Hematopoietic multipotent progenitor cell treated with erythropoietin and hydrocortisone succinate and interleukin-3 and kit ligand, for 4 days (in vitro differentiated cells): ENCODE measurements around the gene HADH.
"Not testable (repeated sequence)": the region's sequence is repeated elsewhere in the genome, so short reads cannot be mapped to it uniquely, and the experiment has no call there.

Source experiments
- DNase-seq: peaks from one replicate; pipeline ENCODE4 v3.0.0-alpha.2; 2015

HADH gene

GRCh38 chr4:108031427-108032083, 41.9 kb downstream of the HADH start:
- DNase-seq, result no peak

DNA sequence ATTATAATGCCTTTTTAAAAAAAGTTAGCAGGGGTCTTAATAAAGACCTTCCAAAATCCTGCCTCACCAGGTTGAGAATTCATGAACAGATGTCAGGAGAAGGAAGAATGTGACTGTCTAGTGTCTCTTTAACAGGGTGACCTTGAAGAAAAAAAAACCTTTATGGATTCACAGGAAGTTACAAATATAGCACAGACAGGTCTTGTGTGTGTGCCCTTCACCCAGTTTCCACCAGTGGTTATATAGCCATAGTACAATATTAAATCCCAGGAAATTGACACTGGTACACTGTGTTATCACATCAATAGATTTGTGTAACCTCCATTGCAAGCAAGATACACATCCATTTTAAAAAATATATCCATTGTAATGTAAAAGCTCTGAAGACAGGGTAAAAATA, 43.7 kb downstream of the HADH start:
- DNase-seq, result no peak

DNA sequence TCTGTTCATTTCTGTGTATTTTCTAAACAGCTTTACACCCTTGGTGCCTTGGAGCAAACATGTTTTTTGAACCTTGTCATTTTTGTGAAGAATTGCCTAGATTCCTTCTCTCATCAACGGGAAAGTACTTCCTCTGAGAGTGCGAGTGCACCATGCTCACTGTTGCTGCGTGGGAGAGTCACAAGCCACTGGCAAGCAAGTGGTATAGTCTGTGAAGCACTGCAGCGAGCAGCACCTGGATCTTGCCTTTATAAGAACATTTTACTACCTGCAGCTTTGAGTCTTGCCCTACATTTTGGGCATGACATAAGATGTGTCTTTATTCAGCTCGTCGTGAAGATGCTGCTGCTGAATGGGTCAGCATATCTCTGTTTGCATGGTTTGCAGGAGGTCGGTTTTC, 44.9 kb downstream of the HADH start:
- DNase-seq, result no peak

DNA sequence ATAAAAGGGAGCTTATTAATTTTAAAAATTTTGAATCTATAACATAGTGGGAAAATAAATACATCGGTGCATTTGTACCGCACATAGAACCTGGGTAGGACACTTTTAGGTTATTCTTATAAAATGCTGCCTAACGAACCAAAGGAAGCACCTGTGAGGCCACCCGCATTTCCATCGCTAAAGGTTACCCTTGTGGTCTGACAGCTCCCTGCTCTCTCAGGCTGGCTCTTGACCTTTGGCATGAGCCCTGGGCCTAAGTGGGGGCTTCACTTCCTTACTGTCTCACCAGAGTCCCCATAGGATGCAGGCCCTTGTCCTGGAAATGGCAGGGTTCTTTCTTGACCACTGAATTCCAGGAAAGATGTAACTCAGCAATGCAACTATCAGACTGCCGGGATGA, 46.0 kb downstream of the HADH start:
- no peak for DNase-seq

GRCh38 chr4:108036213-108036612, 46.5 kb downstream of the HADH start:
- DNase-seq, result no peak

DNA sequence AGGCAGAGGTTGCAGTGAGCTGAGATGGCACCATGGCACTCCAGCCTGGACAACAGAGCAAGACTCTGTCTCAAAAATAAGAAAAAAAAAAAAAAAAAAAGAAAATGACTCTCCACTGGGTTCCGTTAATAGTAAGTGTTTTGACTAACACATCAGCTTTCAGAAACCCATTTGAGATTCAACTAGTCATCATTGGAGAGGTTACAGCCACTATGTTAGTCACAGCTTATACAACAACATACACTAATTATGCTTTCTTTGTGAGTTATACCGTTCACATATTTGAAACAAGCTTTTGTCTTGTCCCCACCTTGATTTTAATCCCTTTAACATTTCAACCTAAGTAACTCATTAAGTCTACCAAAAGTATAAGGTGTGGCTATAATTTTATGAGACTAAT, 48.2 kb downstream of the HADH start:
- DNase-seq, result no peak

- DNase-seq, result peak; percentile 15
Observed at GRCh38 chr4:108042927-108043326, 53.2 kb downstream of the HADH start.

DNA sequence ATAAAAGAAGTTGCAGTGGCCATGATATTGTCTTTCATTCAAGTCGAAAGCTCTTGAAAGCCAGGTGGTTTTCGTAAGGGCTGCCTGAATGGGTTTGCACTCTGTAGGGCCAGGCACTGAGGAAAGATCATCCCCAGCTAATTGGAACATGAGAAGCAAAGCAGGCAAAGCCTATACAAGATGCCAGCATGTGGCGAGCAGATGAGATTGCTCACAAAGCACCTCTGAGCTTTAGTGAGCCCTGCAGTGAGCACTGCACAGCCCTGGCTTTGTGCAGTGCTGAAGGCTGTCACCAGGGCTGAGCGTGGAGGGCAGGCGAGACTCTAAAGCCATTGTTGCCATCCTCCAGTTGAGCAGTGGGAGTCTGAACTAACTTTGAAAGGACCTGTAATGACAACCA, 53.8 kb downstream of the HADH start:
- DNase-seq, result no peak

DNA sequence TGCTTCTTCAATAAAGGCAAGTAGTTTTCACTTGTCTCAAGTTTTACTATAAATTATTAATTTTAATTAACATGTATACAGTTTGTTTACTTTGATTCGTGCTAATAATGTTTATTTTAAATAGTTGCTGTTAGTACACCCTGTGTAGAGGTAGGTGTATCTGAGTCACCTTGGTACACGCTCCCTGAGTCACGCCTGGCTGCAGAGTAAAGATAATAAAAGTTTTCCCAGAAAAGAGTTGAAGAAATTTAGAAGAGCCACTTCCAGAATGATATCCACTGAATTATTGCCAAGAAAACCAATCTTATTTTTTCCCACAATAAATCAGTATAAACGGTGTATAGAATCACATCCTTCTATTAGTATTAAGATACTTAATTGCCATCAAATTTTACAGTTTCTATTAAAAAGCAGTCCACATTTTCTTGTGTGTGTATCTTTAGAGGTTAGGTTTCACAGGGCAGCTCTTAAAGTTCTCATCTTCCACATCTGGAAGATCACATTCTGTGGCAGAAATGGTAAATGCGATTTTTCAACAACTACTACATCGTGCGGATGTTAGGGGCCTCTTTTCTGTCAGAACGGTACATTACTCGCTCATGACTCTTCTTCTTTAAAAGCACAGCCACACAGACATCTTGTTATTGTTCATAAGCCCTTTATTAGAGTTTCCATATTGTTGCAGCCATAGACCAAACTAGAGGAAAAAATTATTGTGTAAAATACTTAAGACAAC, 55.4 kb downstream of the HADH start:
- DNase-seq, result no peak

- no peak for DNase-seq
Observed at GRCh38 chr4:108045687-108046024, 56.0 kb downstream of the HADH start.

GRCh38 chr4:108047199-108047598, 57.5 kb downstream of the HADH start:
- no peak for DNase-seq

- DNase-seq, result no peak
Observed at GRCh38 chr4:108048157-108048556, 58.5 kb downstream of the HADH start.

DNA sequence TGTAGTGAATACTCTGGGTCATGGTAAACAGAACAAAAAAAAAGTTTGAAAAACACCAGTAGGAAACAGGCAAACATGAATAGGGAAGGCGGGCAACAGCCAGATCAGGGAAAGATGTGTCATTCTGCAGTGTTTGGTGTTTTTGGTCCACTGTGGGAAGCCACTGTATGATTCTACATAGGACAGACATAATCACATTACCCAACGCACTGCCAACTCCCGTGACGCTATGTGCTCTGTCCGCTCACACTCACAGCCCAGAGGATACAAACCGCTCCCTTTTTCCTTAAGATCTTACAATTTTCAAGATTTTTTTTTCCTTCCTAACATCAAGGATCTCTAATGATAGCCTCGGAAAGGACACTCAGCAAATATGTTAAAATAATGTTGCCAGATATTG, 59.3 kb downstream of the HADH start:
- no peak for DNase-seq

- no peak for DNase-seq
Observed at GRCh38 chr4:108049406-108049805, 59.7 kb downstream of the HADH start.

GRCh38 chr4:108050166-108051111, 60.8 kb downstream of the HADH start:
- not testable (repeated sequence) for DNase-seq

DNA sequence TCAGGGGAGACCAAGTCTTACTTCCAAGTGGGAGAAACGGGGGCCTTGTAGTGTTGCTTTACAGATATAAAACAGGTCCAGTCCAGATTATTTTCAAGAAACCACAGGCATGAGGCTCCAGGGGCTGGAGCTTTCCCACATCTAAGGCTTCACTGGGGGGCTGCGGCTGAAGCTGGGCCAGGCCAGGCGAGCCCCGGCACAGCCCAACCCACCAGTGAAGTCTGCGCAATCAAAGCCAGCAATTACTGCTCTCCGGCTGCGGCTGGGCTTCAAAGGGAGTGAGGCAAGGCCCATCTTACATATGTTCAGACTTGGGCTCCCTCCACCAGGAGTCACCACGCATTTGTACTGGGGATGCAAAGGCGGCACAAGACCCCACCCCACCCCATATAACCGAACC, 61.7 kb downstream of the HADH start:
- DNase-seq, result no peak

DNA sequence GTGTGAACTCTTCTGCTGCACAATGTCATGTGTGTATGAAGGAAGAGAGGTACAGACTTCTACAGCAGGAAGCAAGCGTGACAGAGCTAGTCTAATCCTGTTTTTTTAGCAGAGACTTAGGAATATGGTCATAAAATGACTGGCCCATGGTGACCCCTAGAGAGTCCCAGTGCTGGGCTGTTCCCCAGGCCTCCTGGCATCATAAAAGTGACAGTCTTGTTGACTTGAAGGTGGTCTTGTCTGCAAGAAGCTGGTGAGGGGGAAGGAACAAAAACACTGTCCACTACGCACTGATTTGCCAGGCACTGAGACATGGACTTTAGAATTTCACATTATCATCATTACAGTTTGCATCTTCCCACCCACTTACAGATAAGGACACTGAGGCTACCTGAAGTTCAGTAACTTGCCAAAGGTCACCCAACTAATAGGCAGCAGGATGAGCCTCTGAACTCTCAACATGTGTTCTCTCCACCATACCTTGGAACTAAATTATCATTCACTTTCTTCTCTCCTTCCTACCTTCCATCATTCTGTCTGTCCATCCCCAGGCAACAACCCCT, 63.0 kb downstream of the HADH start:
- DNase-seq, result no peak

GRCh38 chr4:108053251-108053711, 63.6 kb downstream of the HADH start:
- no peak for DNase-seq

DNA sequence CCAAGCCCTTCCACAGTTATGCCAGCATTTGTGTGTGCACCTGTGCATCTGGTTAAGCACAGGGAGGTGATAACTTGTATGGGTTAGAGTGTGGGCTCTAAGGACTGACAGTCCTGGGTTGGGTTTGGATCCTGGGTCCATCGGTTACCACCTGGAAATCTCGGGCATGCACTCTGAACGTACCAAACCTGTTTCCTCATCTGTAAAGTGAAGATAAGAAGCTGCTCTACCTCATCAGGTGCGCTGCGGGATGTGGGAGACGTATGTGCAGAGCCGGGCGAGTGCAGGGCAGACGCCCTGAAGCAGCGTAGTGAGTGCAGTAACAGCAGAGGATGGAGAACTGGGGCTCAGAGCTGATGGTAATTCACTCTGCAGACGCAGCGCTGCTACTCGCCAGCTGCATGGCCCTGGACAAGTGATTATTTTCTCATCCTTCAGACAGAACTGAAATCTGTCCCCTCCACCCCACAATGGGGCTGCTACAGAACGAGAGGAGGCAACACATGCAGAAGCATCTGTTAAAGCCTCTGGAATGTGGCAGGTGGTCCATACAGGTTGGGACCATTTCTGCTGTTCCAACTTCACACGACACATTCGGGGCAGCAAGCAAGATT, 64.4 kb downstream of the HADH start:
- DNase-seq, result no peak

DNA sequence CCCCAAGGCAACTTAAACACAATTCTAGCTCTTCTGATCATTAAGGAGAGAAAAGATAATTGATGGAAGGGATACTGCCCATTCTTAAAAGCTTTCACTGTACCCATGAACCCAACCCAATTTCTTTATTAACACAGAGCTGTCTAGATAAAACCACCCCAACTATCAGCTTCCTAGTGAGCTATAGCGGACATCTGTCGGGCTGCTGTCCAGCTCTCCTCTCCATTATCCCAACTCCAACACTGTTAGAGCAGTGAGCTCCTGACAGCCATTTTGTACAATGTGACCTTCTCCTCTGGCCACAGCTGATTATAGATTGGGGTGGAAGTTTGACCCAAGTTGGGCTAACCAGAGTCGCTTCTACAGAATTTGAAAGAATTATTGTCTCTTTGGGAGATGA, 66.1 kb downstream of the HADH start:
- DNase-seq, result no peak

- DNase-seq, result no peak
Observed at GRCh38 chr4:108056418-108056817, 66.7 kb downstream of the HADH start.

- no peak for DNase-seq
Observed at GRCh38 chr4:108058685-108059440, 69.2 kb downstream of the HADH start.
